Caco-2 (cell line): ENCODE data around the gene TOM1. TPM values are rescaled to one million over a fixed set of nuclear protein-coding genes. Genes with fewer than 3 reads are reported as not detected.

ENCODE experiments used
- BruUV-seq: library from RNA; stranded (reverse); fragments of 400-500 nt; replicated peaks from 2 replicates; lab custom pipeline; 2021; lab: Mats Ljungman, UMichigan
- CTCF ChIA-PET: fragments of 300-600 bp; sonication (Branson Sonifier 250); formaldehyde crosslinking; loops from one replicate; lab custom pipeline; 2022; ENCODE audit warnings: antibody characterized with exemption; lab: Charles Lee
- POLR2A ChIA-PET: fragments of 300-600 bp; sonication (Branson Sonifier 250); formaldehyde crosslinking; loops from one replicate; lab custom pipeline; 2022; ENCODE audit warnings: antibody characterized with exemption; lab: Charles Lee
- DNase-seq, 2 experiments: peaks; one replicate each; pipeline versions ENCODE4 v3.0.0 to v3.0.0-alpha.2; 2020 to 2022
- H3K27me3 ChIP-seq: replicated peaks from 2 replicates; pipeline ENCODE4 v1.6.0; 2011; ENCODE audit warnings: low read length; ENCODE audit not compliant: control insufficient read depth, insufficient read depth
- H3K36me3 ChIP-seq: 2 replicates; pipeline ENCODE4 v1.5.1; 2011; ENCODE audit warnings: low read length; ENCODE audit not compliant: control insufficient read depth, insufficient read depth
- H3K4me1 ChIP-seq: fragments of 250-450 bp; sonication (Bioruptor Pico); 2 replicates; pipeline ENCODE4 v1.5.1; 2020; ENCODE audit warnings: mild to moderate bottlenecking
- H3K4me3 ChIP-seq: 2 replicates; pipeline ENCODE4 v1.5.1; 2011; ENCODE audit warnings: low read depth, mild to moderate bottlenecking, control low read depth, low read length
- H3K9me3 ChIP-seq: fragments of 250-450 bp; sonication (Bioruptor Pico); 2 replicates; pipeline ENCODE4 v1.5.1; 2020; ENCODE audit warnings: mild to moderate bottlenecking, moderate library complexity
- H3K27ac Mint-ChIP-seq: one replicate; pipeline ENCODE4 v1.8.0; 2022; ENCODE audit warnings: mixed read lengths; ENCODE audit not compliant: unreplicated experiment
- H3K27me3 Mint-ChIP-seq: one replicate; pipeline ENCODE4 v1.8.0; 2022; ENCODE audit warnings: mixed read lengths; ENCODE audit not compliant: insufficient read depth, unreplicated experiment
- H3K36me3 Mint-ChIP-seq: one replicate; pipeline ENCODE4 v1.8.0; 2022; ENCODE audit warnings: mild to moderate bottlenecking, mixed read lengths; ENCODE audit not compliant: insufficient read depth, unreplicated experiment
- H3K4me1 Mint-ChIP-seq: one replicate; pipeline ENCODE4 v1.8.0; 2022; ENCODE audit warnings: low read depth, mixed read lengths; ENCODE audit not compliant: unreplicated experiment
- H3K4me3 Mint-ChIP-seq: one replicate; pipeline ENCODE4 v1.8.0; 2022; ENCODE audit warnings: mild to moderate bottlenecking, moderate library complexity, mixed read lengths; ENCODE audit not compliant: unreplicated experiment
- H3K9me3 Mint-ChIP-seq: one replicate; pipeline ENCODE4 v1.8.0; 2022; ENCODE audit warnings: mixed read lengths; ENCODE audit not compliant: unreplicated experiment
- CTCF ChIP-seq, 2 experiments: fragments of 200-600 bp in 1 of 2; IDR thresholded peaks; 1 replicate in 1 of 2; 2 replicates in 1 of 2; pipeline versions ENCODE4 v1.5.1 to v1.8.0; 2011 to 2022; ENCODE audit warnings: antibody characterized with exemption in 1 of 2, control low read depth in 1 of 2, inconsistent platforms in 1 of 2, low read depth in 1 of 2, low read length in 1 of 2, mild to moderate bottlenecking in 1 of 2, moderate library complexity in 1 of 2; ENCODE audit not compliant: insufficient read depth in 1 of 2, severe bottlenecking in 1 of 2, unreplicated experiment in 1 of 2
- intact Hi-C: fragments of 100-400 bp; cut with micrococcal nuclease; formaldehyde crosslinking; loops from one replicate; pipeline ENCODE4 v1.10.0; 2022; ENCODE audit not compliant: unreplicated experiment
- total RNA-seq: library from RNA; stranded (reverse); gene quantifications from 2 replicates; pipeline ENCODE4 v1.2.3, GENCODE V29; 2022

Gene TOM1
- total RNA-seq, 1 experiment from 2014 or later: 47.4 TPM

GRCh38 chr22:35307372-35307771 lies 7.7 kb downstream of the TOM1 start:
- Histone ChIP-seq H3K4me1 (peaks cover 19% of the 10 kb centered on the region), H3K27me3 (no peaks in the 10 kb centered on the region), H3K36me3 (no peaks in the 10 kb centered on the region), H3K4me3 (no peak overlapping the region), H3K9me3 (no peaks in the 10 kb centered on the region)
- ChIA-PET CTCF (no interaction called here), POLR2A (no interaction called here)
- intact Hi-C loops: no loop called here
- peaks cover 13% of the 10 kb centered on the region for H3K4me1 Mint-ChIP-seq
- no TSS peak for BruUV-seq
- H3K27me3 Mint-ChIP-seq: no peaks in the 10 kb centered on the region
- TF ChIP-seq CTCF (IDR thresholded peaks at IDR 0.05; ENCODE audit: insufficient read depth in 1 of 2, low read depth in 1 of 2, low read length in 1 of 2, severe bottlenecking in 1 of 2, unreplicated experiment in 1 of 2): no peak
- H3K9me3 Mint-ChIP-seq: no peaks in the 10 kb centered on the region
- H3K36me3 Mint-ChIP-seq: no peaks in the 10 kb centered on the region
- no peak overlapping the region for H3K27ac Mint-ChIP-seq
- no peak overlapping the region for H3K4me3 Mint-ChIP-seq
- no peak for DNase-seq

- Histone ChIP-seq H3K9me3 (no peaks in the 10 kb centered on the region), H3K4me3 (no peak overlapping the region), H3K4me1 (peaks cover 24% of the 10 kb centered on the region), H3K36me3 (no peaks in the 10 kb centered on the region), H3K27me3 (no peaks in the 10 kb centered on the region)
- H3K27ac Mint-ChIP-seq: no peak overlapping the region
- H3K27me3 Mint-ChIP-seq: no peaks in the 10 kb centered on the region
- intact Hi-C loops: no loop called here
- no peaks in the 10 kb centered on the region for H3K9me3 Mint-ChIP-seq
- CTCF ChIA-PET: no interaction called here
- BruUV-seq: no TSS peak
- POLR2A ChIA-PET: no interaction called here
- H3K4me1 Mint-ChIP-seq: peaks cover 18% of the 10 kb centered on the region
- no peak for TF ChIP-seq CTCF (IDR thresholded peaks at IDR 0.05; ENCODE audit: insufficient read depth in 1 of 2, low read depth in 1 of 2, low read length in 1 of 2, severe bottlenecking in 1 of 2, unreplicated experiment in 1 of 2)
- DNase-seq: no peak
- H3K36me3 Mint-ChIP-seq: no peaks in the 10 kb centered on the region
- H3K4me3 Mint-ChIP-seq: no peak overlapping the region
Measured at GRCh38 chr22:35307892-35308291, 8.2 kb downstream of the TOM1 start.

GRCh38 chr22:35308480-35309021 lies 8.9 kb downstream of the TOM1 start:
- H3K4me1 ChIP-seq: peaks cover 29% of the 10 kb centered on the region

More at GRCh38 chr22:35308480-35309021, 8.9 kb downstream of the TOM1 start:
- H3K4me3 Mint-ChIP-seq: no peak overlapping the region
- peaks cover 19% of the 10 kb centered on the region for H3K4me1 Mint-ChIP-seq
- ChIA-PET POLR2A (no interaction called here), CTCF (no interaction called here)
- no peak overlapping the region for H3K27ac Mint-ChIP-seq
- H3K9me3 ChIP-seq: no peaks in the 10 kb centered on the region
- H3K9me3 Mint-ChIP-seq: no peaks in the 10 kb centered on the region
- no peaks in the 10 kb centered on the region for H3K36me3 Mint-ChIP-seq
- H3K27me3 Mint-ChIP-seq: no peaks in the 10 kb centered on the region
- no peaks in the 10 kb centered on the region for H3K36me3 ChIP-seq
- H3K4me3 ChIP-seq: no peak overlapping the region
- DNase-seq: no peak
- H3K27me3 ChIP-seq: no peaks in the 10 kb centered on the region
- no TSS peak for BruUV-seq
- intact Hi-C loops: no loop called here
- TF ChIP-seq CTCF (IDR thresholded peaks at IDR 0.05; ENCODE audit: insufficient read depth in 1 of 2, low read depth in 1 of 2, low read length in 1 of 2, severe bottlenecking in 1 of 2, unreplicated experiment in 1 of 2): no peak
